ENCODE measurements around the gene LRPAP1. TPM values are rescaled to one million over a fixed set of nuclear protein-coding genes. Genes with fewer than 3 reads are reported as not detected.

The LRPAP1 gene
- polyA plus RNA-seq, 1 donor (not counting 4 experiments of a cell fraction or from before 2014, with no cell fraction given), result 121 TPM

DNA sequence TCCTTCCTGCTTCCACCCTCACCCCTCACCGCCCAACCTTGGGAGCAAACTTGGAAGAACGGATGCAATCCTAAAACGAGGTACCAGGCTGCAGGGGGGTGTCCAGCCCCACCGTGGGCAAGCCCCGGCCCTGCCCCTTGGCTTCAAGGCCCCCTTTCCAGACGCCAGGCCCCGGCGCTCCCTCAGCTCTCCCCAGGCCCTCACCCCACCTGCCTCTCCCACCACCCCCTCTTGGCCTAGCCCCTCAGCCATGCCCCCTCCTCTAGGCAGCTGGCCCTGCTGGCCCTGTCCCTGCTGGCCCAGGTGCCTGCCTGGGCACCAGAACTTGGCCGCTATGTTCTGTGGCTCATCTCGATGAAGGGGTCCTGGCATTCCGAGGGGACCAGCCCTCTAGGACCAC lies 33.8 kb downstream of the LRPAP1 start:
- no peak for TF ChIP-seq EZH2 (IDR thresholded peaks at IDR 0.05; ENCODE audit: low read length)
- TF ChIP-seq, protein P1, sequence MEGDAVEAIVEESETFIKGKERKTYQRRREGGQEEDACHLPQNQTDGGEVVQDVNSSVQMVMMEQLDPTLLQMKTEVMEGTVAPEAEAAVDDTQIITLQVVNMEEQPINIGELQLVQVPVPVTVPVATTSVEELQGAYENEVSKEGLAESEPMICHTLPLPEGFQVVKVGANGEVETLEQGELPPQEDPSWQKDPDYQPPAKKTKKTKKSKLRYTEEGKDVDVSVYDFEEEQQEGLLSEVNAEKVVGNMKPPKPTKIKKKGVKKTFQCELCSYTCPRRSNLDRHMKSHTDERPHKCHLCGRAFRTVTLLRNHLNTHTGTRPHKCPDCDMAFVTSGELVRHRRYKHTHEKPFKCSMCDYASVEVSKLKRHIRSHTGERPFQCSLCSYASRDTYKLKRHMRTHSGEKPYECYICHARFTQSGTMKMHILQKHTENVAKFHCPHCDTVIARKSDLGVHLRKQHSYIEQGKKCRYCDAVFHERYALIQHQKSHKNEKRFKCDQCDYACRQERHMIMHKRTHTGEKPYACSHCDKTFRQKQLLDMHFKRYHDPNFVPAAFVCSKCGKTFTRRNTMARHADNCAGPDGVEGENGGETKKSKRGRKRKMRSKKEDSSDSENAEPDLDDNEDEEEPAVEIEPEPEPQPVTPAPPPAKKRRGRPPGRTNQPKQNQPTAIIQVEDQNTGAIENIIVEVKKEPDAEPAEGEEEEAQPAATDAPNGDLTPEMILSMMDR (optimal IDR thresholded peaks at IDR 0.05 in 1 of 3, IDR thresholded peaks at IDR 0.05 in 1 of 3, conservative IDR thresholded peaks at IDR 0.05 in 1 of 3; ENCODE audit: extremely low read depth in 1 of 3, insufficient read depth in 2 of 3, low read length in 3 of 3), result no peak
- Histone ChIP-seq H3K27me3 (ENCODE audit: control insufficient read depth, extremely low read depth, insufficient read depth, low read length) (peaks cover 24% of the 10 kb centered on the region), H3K36me3 (ENCODE audit: control insufficient read depth in 2 of 2, extremely low read depth in 1 of 2, insufficient read depth in 2 of 2, low read length in 2 of 2) (peaks cover 2 to 3% of the 10 kb centered on the region in 2 experiments), H3K4me1 (ENCODE audit: control insufficient read depth, extremely low read depth, insufficient read depth, low read length) (no peaks in the 10 kb centered on the region), H3K4me2 (ENCODE audit: control insufficient read depth, extremely low read depth, insufficient read depth, low read depth, low read length) (no peak overlapping the region), H3K4me3 (ENCODE audit: control insufficient read depth in 2 of 3, extremely low read depth in 1 of 3, insufficient read depth in 2 of 3, low read depth in 1 of 3, low read length in 3 of 3) (no peak overlapping the region), H3K27ac (ENCODE audit: control insufficient read depth, insufficient read depth, low read length) (no peak overlapping the region), H3K79me2 (ENCODE audit: control insufficient read depth, insufficient read depth, low read length) (no peaks in the 10 kb centered on the region), H2AFZ (ENCODE audit: control insufficient read depth, low read length) (no peak overlapping the region), H3K9me1 (ENCODE audit: control insufficient read depth, extremely low read depth, insufficient read depth, low read length) (no peaks in the 10 kb centered on the region), H4K20me1 (ENCODE audit: control insufficient read depth, extremely low read depth, insufficient read depth, low read length) (peaks cover 4% of the 10 kb centered on the region), H3K9me3 (ENCODE audit: control insufficient read depth, low read depth, low read length) (no peaks in the 10 kb centered on the region), H3K9ac (ENCODE audit: control insufficient read depth, extremely low read depth, insufficient read depth, low read length) (no peak overlapping the region)
- dilution Hi-C loops (cut with MboI; ENCODE audit: extremely low pct_ligation_motif_present, low sequenced_read_pairs), result no loop called here
- DNase-seq (ENCODE audit: low read depth, low spot score), result no peak
- no peak for FAIRE-seq

DNA sequence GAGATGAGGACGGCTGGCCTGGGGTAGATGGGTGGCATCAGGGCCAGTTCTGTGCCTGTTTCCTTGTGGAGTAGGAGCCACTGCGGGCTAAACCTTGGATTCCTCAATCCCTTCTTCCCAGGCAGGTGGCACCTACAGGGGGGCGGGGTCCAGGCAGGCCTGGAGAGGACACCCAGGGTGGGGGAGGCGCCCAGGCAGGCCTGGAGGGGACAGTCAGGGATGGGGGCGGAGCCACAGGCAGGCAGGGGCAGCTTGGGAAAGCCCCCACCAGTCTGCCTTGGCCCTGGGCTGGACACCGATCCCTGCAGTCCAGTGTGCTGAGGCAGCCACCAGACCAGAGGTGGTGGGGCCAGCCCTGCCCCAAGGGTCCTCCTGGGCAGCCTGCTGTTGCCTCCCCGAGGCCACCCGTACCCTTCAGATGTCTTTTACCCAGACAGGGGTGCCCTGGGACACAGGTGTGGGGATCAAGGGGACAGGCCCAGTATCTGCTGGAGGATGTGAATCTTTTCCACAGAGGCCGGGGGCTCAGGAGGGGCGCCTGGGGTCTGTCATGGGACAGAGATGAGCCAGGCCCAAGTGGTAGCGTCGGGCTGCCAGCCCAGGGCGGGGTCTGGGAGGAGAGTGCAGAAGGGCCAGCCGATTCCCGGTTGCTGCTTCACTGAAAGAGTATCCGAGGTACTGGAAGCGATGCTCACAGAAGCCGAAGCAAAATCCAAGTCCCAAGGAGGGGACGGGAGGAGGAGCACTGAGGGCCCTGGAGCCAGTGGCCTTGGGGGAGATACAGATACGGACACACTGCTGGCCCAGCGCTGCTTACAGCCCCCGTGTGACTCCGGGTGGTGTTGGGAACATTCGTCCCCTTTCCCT lies 34.5 kb downstream of the LRPAP1 start:
- Histone ChIP-seq H3K79me2 (ENCODE audit: control insufficient read depth, insufficient read depth, low read length) (no peaks in the 10 kb centered on the region), H3K9me1 (ENCODE audit: control insufficient read depth, extremely low read depth, insufficient read depth, low read length) (no peaks in the 10 kb centered on the region), H3K27ac (ENCODE audit: control insufficient read depth, insufficient read depth, low read length) (no peak overlapping the region), H2AFZ (ENCODE audit: control insufficient read depth, low read length) (no peak overlapping the region), H3K9me3 (ENCODE audit: control insufficient read depth, low read depth, low read length) (no peaks in the 10 kb centered on the region), H3K4me3 (ENCODE audit: control insufficient read depth in 2 of 3, extremely low read depth in 1 of 3, insufficient read depth in 2 of 3, low read depth in 1 of 3, low read length in 3 of 3) (no peak overlapping the region), H3K9ac (ENCODE audit: control insufficient read depth, extremely low read depth, insufficient read depth, low read length) (no peak overlapping the region), H3K36me3 (ENCODE audit: control insufficient read depth in 2 of 2, extremely low read depth in 1 of 2, insufficient read depth in 2 of 2, low read length in 2 of 2) (peaks cover 0 to 1% of the 10 kb centered on the region in 2 experiments), H4K20me1 (ENCODE audit: control insufficient read depth, extremely low read depth, insufficient read depth, low read length) (peaks cover 4% of the 10 kb centered on the region), H3K27me3 (ENCODE audit: control insufficient read depth, extremely low read depth, insufficient read depth, low read length) (peaks cover 27% of the 10 kb centered on the region), H3K4me1 (ENCODE audit: control insufficient read depth, extremely low read depth, insufficient read depth, low read length) (no peaks in the 10 kb centered on the region), H3K4me2 (ENCODE audit: control insufficient read depth, extremely low read depth, insufficient read depth, low read depth, low read length) (no peak overlapping the region)
- dilution Hi-C loops (cut with MboI; ENCODE audit: extremely low pct_ligation_motif_present, low sequenced_read_pairs), result no loop called here
- TF ChIP-seq, protein P1 (optimal IDR thresholded peaks at IDR 0.05 in 1 of 3, IDR thresholded peaks at IDR 0.05 in 1 of 3, conservative IDR thresholded peaks at IDR 0.05 in 1 of 3; ENCODE audit: extremely low read depth in 1 of 3, insufficient read depth in 2 of 3, low read length in 3 of 3), result no peak
- TF ChIP-seq EZH2 (IDR thresholded peaks at IDR 0.05; ENCODE audit: low read length), result no peak
- no peak for FAIRE-seq
- DNase-seq (ENCODE audit: low read depth, low spot score), result no peak

All from keratinocyte (primary cell).